Panc1 (cell line): ENCODE results near the gene DUOXA1. TPM values are rescaled to one million over a fixed set of nuclear protein-coding genes. Genes with fewer than 3 reads are reported as not detected.

Experiments used
- ATAC-seq: fragments of 200-7000 bp; cut with Tn5 transposase; 2 replicates; pipeline ENCODE4 v1.9.1; 2020; ENCODE audit warnings: mild to moderate bottlenecking, moderate library complexity
- BruUV-seq: library from RNA; stranded (reverse); fragments of 400-500 nt; replicated peaks from 2 replicates; lab custom pipeline; 2021; lab: Mats Ljungman, UMichigan
- CTCF ChIA-PET: fragments of 300-600 bp; sonication (Branson Sonifier 250); formaldehyde crosslinking; loops from one replicate; lab custom pipeline; 2022; ENCODE audit warnings: antibody characterized with exemption; lab: Charles Lee
- POLR2A ChIA-PET: fragments of 300-600 bp; sonication (Branson Sonifier 250); formaldehyde crosslinking; loops from one replicate; lab custom pipeline; 2022; ENCODE audit warnings: antibody characterized with exemption; lab: Charles Lee
- DNase-seq: peaks from one replicate; pipeline ENCODE4 v3.0.0-alpha.2; 2010; ENCODE audit warnings: low read depth, low spot score
- H3K27ac ChIP-seq: 2 replicates; pipeline ENCODE4 v1.5.1; 2011; ENCODE audit warnings: mild to moderate bottlenecking, low read length, inconsistent platforms
- H3K27me3 ChIP-seq: fragments of 200-500 bp; sonication (Bioruptor generic); 2 replicates; pipeline ENCODE4 v1.6.0; 2014; ENCODE audit warnings: low read length, inconsistent platforms; ENCODE audit not compliant: control insufficient read depth, insufficient read depth
- H3K36me3 ChIP-seq: fragments of 200-500 bp; sonication (Bioruptor generic); 2 replicates; pipeline ENCODE4 v1.5.1; 2014; ENCODE audit warnings: inconsistent platforms, mild to moderate bottlenecking, low read length, moderate library complexity; ENCODE audit not compliant: control insufficient read depth, insufficient read depth
- H3K4me1 ChIP-seq: 2 replicates; pipeline ENCODE4 v1.5.1; 2011; ENCODE audit warnings: inconsistent platforms, mild to moderate bottlenecking, low read length, moderate library complexity; ENCODE audit not compliant: control insufficient read depth, insufficient read depth
- H3K4me3 ChIP-seq, 2 experiments: 2 replicates each; pipeline ENCODE4 v1.5.1; 2011 to 2012; ENCODE audit warnings: low read depth in 2 of 2, low read length in 2 of 2, mild to moderate bottlenecking in 2 of 2, inconsistent platforms in 1 of 2, moderate library complexity in 1 of 2
- H3K9me3 ChIP-seq: fragments of 200-500 bp; sonication (Bioruptor generic); 2 replicates; pipeline ENCODE4 v1.5.1; 2014; ENCODE audit warnings: low read depth, mild to moderate bottlenecking, inconsistent platforms, low read length, moderate library complexity; ENCODE audit not compliant: control insufficient read depth, insufficient read depth
- POLR2AphosphoS5 ChIP-seq: IDR thresholded peaks from 2 replicates; pipeline ENCODE4 v1.6.1; 2012; ENCODE audit warnings: mild to moderate bottlenecking, low read depth, low read length, moderate library complexity
- REST ChIP-seq, 2 experiments: IDR thresholded peaks; 2 replicates each; pipeline ENCODE4 v1.6.1; 2011 to 2012; ENCODE audit warnings: low read depth in 2 of 2, control low read depth in 1 of 2, low read length in 1 of 2, mild to moderate bottlenecking in 1 of 2, moderate library complexity in 1 of 2; ENCODE audit not compliant: insufficient read depth in 1 of 2
- SIN3A ChIP-seq: IDR thresholded peaks from 2 replicates; pipeline ENCODE4 v1.6.1; 2012; ENCODE audit warnings: low read depth, mild to moderate bottlenecking, low read length, moderate library complexity, borderline replicate concordance; ENCODE audit not compliant: insufficient read depth
- TCF7L2 ChIP-seq: IDR thresholded peaks from 2 replicates; pipeline ENCODE4 v1.6.1; 2011; ENCODE audit warnings: mild to moderate bottlenecking, low read depth, low read length, inconsistent platforms
- in situ Hi-C: cut with HindIII; loops from 2 replicates; pipeline ENCODE4 v1.10.0; 2016; ENCODE audit warnings: low sequenced_read_pairs, low pct_unique_long_range_greater_than_20kb
- intact Hi-C: fragments of 100-400 bp; cut with micrococcal nuclease; formaldehyde crosslinking; loops from one replicate; pipeline ENCODE4 v1.10.0; 2022; ENCODE audit not compliant: unreplicated experiment
- total RNA-seq: library from RNA; stranded (reverse); gene quantifications from one replicate; pipeline ENCODE4 v1.2.1, GENCODE V29; 2021; ENCODE audit not compliant: unreplicated experiment
- TF ChIP-seq, protein P1 (sequence below): fragments of 450-650 bp; IDR thresholded peaks from 2 replicates; pipeline ENCODE4 v1.5.1; 2017; ENCODE audit warnings: mild to moderate bottlenecking

DUOXA1 gene
- total RNA-seq, 1 experiment from 2014 or later = not detected

GRCh38 chr15:45148076-45149059 lies 18.7 kb upstream of the DUOXA1 start:
- no TSS peak for BruUV-seq
- DNase-seq = no peak
- Histone ChIP-seq H3K9me3 (no peaks in the 10 kb centered on the region), H3K4me1 (no peaks in the 10 kb centered on the region), H3K4me3 (no peak overlapping the region), H3K27me3 (no peaks in the 10 kb centered on the region), H3K27ac (no peak overlapping the region), H3K36me3 (no peaks in the 10 kb centered on the region)
- no peak for ATAC-seq
- ChIA-PET CTCF (no interaction called here), POLR2A (no interaction called here)
- in situ Hi-C loops (no loop called here), intact Hi-C loops (no loop called here)
- TF ChIP-seq POLR2AphosphoS5 (no peak), REST (IDR thresholded peaks at IDR 0.05; ENCODE audit: insufficient read depth in 1 of 2, low read depth in 2 of 2, low read length in 1 of 2) (no peak), SIN3A (no peak), TCF7L2 (no peak)
- TF ChIP-seq, protein P1, sequence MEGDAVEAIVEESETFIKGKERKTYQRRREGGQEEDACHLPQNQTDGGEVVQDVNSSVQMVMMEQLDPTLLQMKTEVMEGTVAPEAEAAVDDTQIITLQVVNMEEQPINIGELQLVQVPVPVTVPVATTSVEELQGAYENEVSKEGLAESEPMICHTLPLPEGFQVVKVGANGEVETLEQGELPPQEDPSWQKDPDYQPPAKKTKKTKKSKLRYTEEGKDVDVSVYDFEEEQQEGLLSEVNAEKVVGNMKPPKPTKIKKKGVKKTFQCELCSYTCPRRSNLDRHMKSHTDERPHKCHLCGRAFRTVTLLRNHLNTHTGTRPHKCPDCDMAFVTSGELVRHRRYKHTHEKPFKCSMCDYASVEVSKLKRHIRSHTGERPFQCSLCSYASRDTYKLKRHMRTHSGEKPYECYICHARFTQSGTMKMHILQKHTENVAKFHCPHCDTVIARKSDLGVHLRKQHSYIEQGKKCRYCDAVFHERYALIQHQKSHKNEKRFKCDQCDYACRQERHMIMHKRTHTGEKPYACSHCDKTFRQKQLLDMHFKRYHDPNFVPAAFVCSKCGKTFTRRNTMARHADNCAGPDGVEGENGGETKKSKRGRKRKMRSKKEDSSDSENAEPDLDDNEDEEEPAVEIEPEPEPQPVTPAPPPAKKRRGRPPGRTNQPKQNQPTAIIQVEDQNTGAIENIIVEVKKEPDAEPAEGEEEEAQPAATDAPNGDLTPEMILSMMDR = no peak

DNA sequence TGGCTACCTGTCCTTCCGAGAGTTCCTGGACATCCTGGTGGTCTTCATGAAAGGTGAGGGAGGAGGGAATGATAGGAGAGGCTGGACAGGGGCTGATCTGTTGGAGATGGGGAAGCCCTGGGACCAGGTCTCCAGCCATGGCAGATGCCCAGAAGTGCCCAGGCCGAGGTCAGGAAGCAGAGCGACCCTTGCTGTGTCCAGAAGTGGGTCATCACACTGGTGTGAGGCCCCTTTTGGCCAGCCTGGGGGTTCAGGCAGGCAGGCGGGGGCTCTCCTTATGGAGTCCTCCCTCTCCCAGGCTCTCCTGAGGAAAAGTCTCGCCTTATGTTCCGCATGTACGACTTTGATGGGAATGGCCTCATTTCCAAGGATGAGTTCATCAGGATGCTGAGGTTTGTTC lies 17.9 kb upstream of the DUOXA1 start:
- Histone ChIP-seq H3K27me3 (no peaks in the 10 kb centered on the region), H3K4me3 (no peak overlapping the region), H3K4me1 (no peaks in the 10 kb centered on the region), H3K27ac (no peak overlapping the region), H3K9me3 (no peaks in the 10 kb centered on the region), H3K36me3 (no peaks in the 10 kb centered on the region)
- ATAC-seq (no peak), DNase-seq (no peak)
- in situ Hi-C loops = no loop called here
- CTCF ChIA-PET = interaction anchor here (1.2 kb wide), 1 partner anchor 30 kb away, joined by 4 read pairs; no protein-coding TSS in a partner anchor
- BruUV-seq = no TSS peak
- POLR2A ChIA-PET = no interaction called here
- intact Hi-C loops = no loop called here
- TF ChIP-seq SIN3A (no peak), REST (IDR thresholded peaks at IDR 0.05; ENCODE audit: insufficient read depth in 1 of 2, low read depth in 2 of 2, low read length in 1 of 2) (no peak)
